ENCODE results near the gene TSFM.

- no peak for TF ChIP-seq CTCF (IDR thresholded peaks at IDR 0.05)
- TF ChIP-seq POLR2AphosphoS5 (IDR thresholded peaks at IDR 0.05) = no peak
- no peak for TF ChIP-seq EP300 (IDR thresholded peaks at IDR 0.05)
Observed at GRCh38 chr12:57738661-57739237, 43.8 kb upstream of the TSFM start, which contains the start of gene AGAP2.

All from suprapubic skin (tissue), 4 donors.